GM12878 (cell line): Measurements from ENCODE around the gene BAAT. TPM values are rescaled to one million over a fixed set of nuclear protein-coding genes. Genes with fewer than 3 reads are reported as not detected.

Experiments used
- ATAC-seq: fragments of 200-7000 bp; cut with Tn5 transposase; 3 replicates; pipeline ENCODE4 v1.9.1; 2020; ENCODE audit warnings: mild to moderate bottlenecking, moderate library complexity
- BruUV-seq: library from RNA; stranded (reverse); fragments of 400-500 nt; replicated peaks from 2 replicates; lab custom pipeline; 2021; lab: Mats Ljungman, UMichigan
- CTCF ChIA-PET: fragments of 300-600 bp; sonication (Branson Sonifier 250); formaldehyde crosslinking; extraction: SDS; loops from one replicate; lab custom pipeline; 2021; ENCODE audit warnings: inconsistent platforms; lab: Yijun Ruan, JAX
- POLR2A ChIA-PET: fragments of 350-600 bp; formaldehyde crosslinking; extraction: SDS; loops from one replicate; lab custom pipeline; 2021; ENCODE audit warnings: inconsistent platforms; lab: Charles Lee
- RAD21 ChIA-PET: fragments of 300-600 bp; sonication (Branson Sonifier 250); formaldehyde crosslinking; loops from one replicate; lab custom pipeline; 2023; ENCODE audit warnings: antibody characterized with exemption; ENCODE audit not compliant: unreplicated experiment; lab: Charles Lee
- SMC1A ChIA-PET: fragments of 300-600 bp; sonication (Branson Sonifier 250); formaldehyde crosslinking; loops from one replicate; lab custom pipeline; 2023; ENCODE audit not compliant: unreplicated experiment, uncharacterized antibody; lab: Charles Lee
- DNase-seq: peaks from one replicate; pipeline ENCODE4 v3.0.0-alpha.2; 2011; ENCODE audit warnings: low read depth, low spot score
- FAIRE-seq: peaks from 3 replicates; lab custom pipeline; 2011; peaks lifted over from hg19 to GRCh38; lab: Jason Lieb, UNC
- H2AFZ ChIP-seq: 2 replicates; pipeline ENCODE4 v1.6.0; 2011; ENCODE audit warnings: low read depth, low read length, control low read depth; ENCODE audit not compliant: control insufficient read depth
- H3K27ac ChIP-seq: 2 replicates; pipeline ENCODE4 v1.5.1; 2011; ENCODE audit warnings: control low read depth; ENCODE audit not compliant: control insufficient read depth, insufficient read depth
- H3K27me3 ChIP-seq, 2 experiments: replicated peaks in 1 of 2; 2 replicates each; pipeline versions ENCODE4 v1.6.0 to v1.6.1; 2011; ENCODE audit warnings: low read length in 1 of 2; ENCODE audit not compliant: control insufficient read depth in 2 of 2, insufficient read depth in 2 of 2
- H3K36me3 ChIP-seq, 2 experiments: 2 replicates each; pipeline ENCODE4 v1.5.1; 2011; ENCODE audit warnings: low read length in 1 of 2; ENCODE audit not compliant: control insufficient read depth in 2 of 2, insufficient read depth in 2 of 2
- H3K4me1 ChIP-seq: 2 replicates; pipeline ENCODE4 v1.6.1; 2011; ENCODE audit warnings: mild to moderate bottlenecking, low read length, moderate library complexity, mixed read lengths; ENCODE audit not compliant: control insufficient read depth, insufficient read depth
- H3K4me2 ChIP-seq: 2 replicates; pipeline ENCODE4 v1.6.0; 2011; ENCODE audit warnings: control low read depth; ENCODE audit not compliant: control insufficient read depth, insufficient read depth
- H3K4me3 ChIP-seq: fragments of 200-600 bp; sonication (generic); 2 replicates; pipeline ENCODE4 v1.5.1; 2016
- H3K79me2 ChIP-seq: 2 replicates; pipeline ENCODE4 v1.6.0; 2011; ENCODE audit warnings: low read length; ENCODE audit not compliant: control insufficient read depth, insufficient read depth
- H3K9ac ChIP-seq: 2 replicates; pipeline ENCODE4 v1.8.0; 2011; ENCODE audit warnings: low read length, control low read depth, mixed read lengths; ENCODE audit not compliant: control insufficient read depth, insufficient read depth
- H3K9me3 ChIP-seq: replicated peaks from 3 replicates; pipeline ENCODE4 v1.5.1; 2011; ENCODE audit warnings: mild to moderate bottlenecking, low read length; ENCODE audit not compliant: control insufficient read depth, insufficient read depth
- H4K20me1 ChIP-seq: 2 replicates; pipeline ENCODE4 v1.6.0; 2011; ENCODE audit not compliant: control insufficient read depth, insufficient read depth
- IKZF1 ChIP-seq: fragments of 450-650 bp; conservative IDR thresholded peaks from 2 replicates; pipeline ENCODE4 v1.6.1; 2017; ENCODE audit warnings: antibody characterized with exemption, mild to moderate bottlenecking
- IRF4 ChIP-seq: IDR thresholded peaks from 2 replicates; pipeline ENCODE4 v1.6.1; 2011; ENCODE audit warnings: low read depth, low read length
- JUNB ChIP-seq: IDR thresholded peaks from 2 replicates; pipeline ENCODE4 v1.6.1; 2016; ENCODE audit warnings: antibody characterized with exemption, mild to moderate bottlenecking
- NR2C1 ChIP-seq: fragments of 450-650 bp; IDR thresholded peaks from 2 replicates; pipeline ENCODE4 v1.6.1; 2017; ENCODE audit warnings: antibody characterized with exemption, mild to moderate bottlenecking, moderate library complexity
- RAD51 ChIP-seq: fragments of 450-650 bp; IDR thresholded peaks from 2 replicates; pipeline ENCODE4 v1.6.1; 2016; ENCODE audit warnings: moderate library complexity, mild to moderate bottlenecking, inconsistent platforms
- SMARCA5 ChIP-seq: fragments of 450-650 bp; IDR thresholded peaks from 2 replicates; pipeline ENCODE4 v1.6.1; 2017; ENCODE audit warnings: mild to moderate bottlenecking
- SRF ChIP-seq, 2 experiments: IDR thresholded peaks; 2 replicates each; pipeline ENCODE4 v1.6.1; 2011; ENCODE audit warnings: low read depth in 2 of 2, low read length in 2 of 2, mild to moderate bottlenecking in 1 of 2, moderate library complexity in 1 of 2
- TCF7 ChIP-seq: IDR thresholded peaks from 2 replicates; pipeline ENCODE4 v1.6.1; 2014; ENCODE audit warnings: antibody characterized with exemption, borderline replicate concordance
- ZNF217 ChIP-seq: fragments of 450-650 bp; IDR thresholded peaks from 2 replicates; pipeline ENCODE4 v1.6.1; 2017; ENCODE audit warnings: antibody characterized with exemption, mild to moderate bottlenecking
- ZNF24 ChIP-seq: fragments of 450-650 bp; IDR thresholded peaks from 2 replicates; pipeline ENCODE4 v1.6.1; 2017; ENCODE audit warnings: antibody characterized with exemption, mild to moderate bottlenecking
- WGBS: methylation state at CpG from one replicate; pipeline ENCODE4 v1.1.6; 2016; ENCODE audit warnings: low lambda C conversion rate; ENCODE audit not compliant: insufficient replicate concordance, insufficient coverage; ENCODE audit errors: missing lambda C conversion rate; 5-methylcytosine and 5-hydroxymethylcytosine counted together
- in situ Hi-C: fragments of 300-500 bp; cut with MboI; formaldehyde crosslinking; loops from 9 replicates; pipeline ENCODE4 v1.14.3; 2018; ENCODE audit warnings: mixed read lengths
- intact Hi-C: fragments of 100-400 bp; cut with micrococcal nuclease; formaldehyde crosslinking; loops from one replicate; pipeline ENCODE4 v1.14.2; 2022; ENCODE audit not compliant: unreplicated experiment
- polyA plus RNA-seq, 11 experiments: library from polyadenylated mRNA; depleted of rRNA in 4 of 11; unstranded in 6 of 11; stranded (reverse) in 5 of 11; fragments of >200 nt; fragmentation: Nextera tagmentation in 4 of 11; fragmentation: Illumina TruSeq in 1 of 11; extraction: Ambion mirVana in 4 of 11; extraction: Trizol in 1 of 11; gene quantifications; 1 replicate in 1 of 11; 2 replicates in 10 of 11; pipeline versions ENCODE4 v1.2.1 to v1.2.3, GENCODE V29; 2011 to 2016; ENCODE audit warnings: inconsistent platforms in 2 of 11, missing spikeins in 2 of 11, low read depth in 1 of 11
- total RNA-seq, 4 experiments: library from RNA; depleted of rRNA in 3 of 4; stranded (reverse); fragments of >200 nt in 3 of 4; fragmentation: Illumina TruSeq in 1 of 4; extraction: Trizol in 1 of 4; gene quantifications; 2 replicates each; pipeline versions ENCODE4 v1.2.1 to v1.2.3, GENCODE V29; 2013 to 2021
- TF ChIP-seq, protein P1 (sequence below): fragments of 150-350 bp; IDR thresholded peaks from 2 replicates; pipeline ENCODE4 v1.6.1; 2014; ENCODE audit warnings: mild to moderate bottlenecking, low read depth, low read length
- TF ChIP-seq, protein P2 (sequence below): fragments of 450-650 bp; IDR thresholded peaks from 2 replicates; pipeline ENCODE4 v1.6.1; 2017; ENCODE audit warnings: mild to moderate bottlenecking, moderate library complexity

Gene BAAT
- total and polyA plus RNA-seq, 10 of the 15 experiments (the other 5 are each of a cell fraction or from before 2014, with no cell fraction given), result 0.02 to 0.26 (median 0.06) TPM; not detected in 2

DNA sequence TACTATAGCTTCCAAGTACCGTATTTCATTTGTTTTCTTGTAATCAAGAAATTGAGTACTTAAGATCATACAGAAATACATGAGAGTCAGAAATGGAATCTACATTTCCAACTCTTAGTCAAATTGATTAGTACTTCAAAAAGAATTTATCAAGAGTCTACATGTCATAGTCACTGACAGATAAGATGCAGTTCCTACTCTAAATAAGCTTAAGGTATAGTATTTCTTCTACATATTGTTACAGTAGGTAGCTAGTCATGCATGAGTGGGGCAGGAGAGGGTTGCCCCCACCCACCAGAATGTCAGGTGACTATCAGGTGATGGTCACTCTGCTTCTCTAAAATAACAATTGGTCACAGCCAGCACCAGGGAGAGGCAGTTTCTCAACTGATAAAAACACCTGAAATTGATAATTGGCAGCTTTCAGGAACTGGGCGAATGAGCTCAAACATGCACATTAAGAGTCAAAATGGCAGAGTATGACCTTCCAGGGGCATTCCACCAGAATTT, 2.9 kb downstream of the BAAT start:
- Histone ChIP-seq H3K4me2 (no peak overlapping the region), H3K79me2 (no peaks in the 10 kb centered on the region), H3K4me3 (no peak overlapping the region), H2AFZ (no peak overlapping the region), H4K20me1 (no peaks in the 10 kb centered on the region), H3K4me1 (no peaks in the 10 kb centered on the region), H3K27ac (no peak overlapping the region), H3K27me3 (no peaks in the 10 kb centered on the region), H3K9me3 (no peaks in the 10 kb centered on the region), H3K9ac (no peak overlapping the region), H3K36me3 (no peaks in the 10 kb centered on the region)
- TF ChIP-seq SRF (IDR thresholded peaks at IDR 0.05; ENCODE audit: low read depth in 2 of 2, low read length in 2 of 2) (no peak), RAD51 (peak; percentile 40; the same call in 1 of the 2 replicates), JUNB (no peak), ZNF24 (no peak)
- POLR2A ChIA-PET, result no interaction called here
- DNase-seq, result no peak
- intact Hi-C loops, result no loop called here
- FAIRE-seq, result no peak
- RAD21 ChIA-PET, result no interaction called here
- CTCF ChIA-PET, result interaction anchor here (1.0 to 1.9 kb wide), 2 partner anchors 11 to 71 kb away, joined by 3 to 6 read pairs; no protein-coding TSS in a partner anchor
- ATAC-seq, result no peak; the same call in 2 of the 3 replicates
- WGBS, result 84% methylated on average over 2 of the region's 2 CpGs
- no TSS peak for BruUV-seq
- SMC1A ChIA-PET, result interaction anchor here (1.2 to 2.1 kb wide), 3 partner anchors 9 to 57 kb away, joined by 3 to 6 read pairs (median 4); no protein-coding TSS in a partner anchor
- in situ Hi-C loops, result no loop called here

DNA sequence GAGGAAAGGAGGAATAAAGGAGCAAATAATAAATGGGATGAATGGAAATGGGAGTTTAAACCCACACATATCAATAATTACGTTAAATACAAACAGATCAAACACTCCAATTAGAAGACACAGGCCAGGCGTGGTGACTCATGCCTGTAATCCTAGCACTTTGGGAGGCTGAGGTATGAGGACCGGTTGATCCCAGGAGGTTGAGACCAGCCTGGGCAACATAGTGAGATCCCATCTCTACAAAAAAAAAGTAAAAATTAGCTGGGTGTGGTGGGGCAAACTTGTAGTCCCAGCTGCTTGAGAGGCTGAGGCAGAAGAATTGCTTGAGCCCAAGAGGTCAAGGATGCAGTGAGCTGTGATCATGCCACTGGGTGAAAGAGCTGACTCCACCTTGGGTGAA, 3.7 kb downstream of the BAAT start:
- no peak overlapping the region for H3K27ac ChIP-seq
- H3K27me3 ChIP-seq, result no peaks in the 10 kb centered on the region
- intact Hi-C loops (no loop called here), in situ Hi-C loops (no loop called here)
- no peaks in the 10 kb centered on the region for H3K4me1 ChIP-seq
- no TSS peak for BruUV-seq
- 84% methylated on average over 3 of the region's 3 CpGs for WGBS
- H3K36me3 ChIP-seq, result no peaks in the 10 kb centered on the region
- H3K9ac ChIP-seq, result no peak overlapping the region
- no peak for DNase-seq
- ChIA-PET RAD21 (no interaction called here), SMC1A (interaction anchor here (1.4 to 2.1 kb wide), 2 partner anchors 8 to 15 kb away, joined by 4 to 6 read pairs; no protein-coding TSS in a partner anchor), POLR2A (no interaction called here), CTCF (interaction anchor here (0.6 kb wide), 1 partner anchor 45 kb away, joined by 3 read pairs; no protein-coding TSS in a partner anchor)
- FAIRE-seq, result no peak
- ATAC-seq, result no peak
- no peaks in the 10 kb centered on the region for H3K79me2 ChIP-seq
- no peak overlapping the region for H2AFZ ChIP-seq
- no peak overlapping the region for H3K4me3 ChIP-seq
- H4K20me1 ChIP-seq, result no peaks in the 10 kb centered on the region
- H3K4me2 ChIP-seq, result no peak overlapping the region
- H3K9me3 ChIP-seq, result no peaks in the 10 kb centered on the region
- no peak for TF ChIP-seq TCF7
- no peak for TF ChIP-seq SMARCA5
- TF ChIP-seq IRF4, result no peak
- no peak for TF ChIP-seq NR2C1
- TF ChIP-seq, protein P1, sequence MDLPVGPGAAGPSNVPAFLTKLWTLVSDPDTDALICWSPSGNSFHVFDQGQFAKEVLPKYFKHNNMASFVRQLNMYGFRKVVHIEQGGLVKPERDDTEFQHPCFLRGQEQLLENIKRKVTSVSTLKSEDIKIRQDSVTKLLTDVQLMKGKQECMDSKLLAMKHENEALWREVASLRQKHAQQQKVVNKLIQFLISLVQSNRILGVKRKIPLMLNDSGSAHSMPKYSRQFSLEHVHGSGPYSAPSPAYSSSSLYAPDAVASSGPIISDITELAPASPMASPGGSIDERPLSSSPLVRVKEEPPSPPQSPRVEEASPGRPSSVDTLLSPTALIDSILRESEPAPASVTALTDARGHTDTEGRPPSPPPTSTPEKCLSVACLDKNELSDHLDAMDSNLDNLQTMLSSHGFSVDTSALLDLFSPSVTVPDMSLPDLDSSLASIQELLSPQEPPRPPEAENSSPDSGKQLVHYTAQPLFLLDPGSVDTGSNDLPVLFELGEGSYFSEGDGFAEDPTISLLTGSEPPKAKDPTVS, result no peak
- TF ChIP-seq, protein P2, sequence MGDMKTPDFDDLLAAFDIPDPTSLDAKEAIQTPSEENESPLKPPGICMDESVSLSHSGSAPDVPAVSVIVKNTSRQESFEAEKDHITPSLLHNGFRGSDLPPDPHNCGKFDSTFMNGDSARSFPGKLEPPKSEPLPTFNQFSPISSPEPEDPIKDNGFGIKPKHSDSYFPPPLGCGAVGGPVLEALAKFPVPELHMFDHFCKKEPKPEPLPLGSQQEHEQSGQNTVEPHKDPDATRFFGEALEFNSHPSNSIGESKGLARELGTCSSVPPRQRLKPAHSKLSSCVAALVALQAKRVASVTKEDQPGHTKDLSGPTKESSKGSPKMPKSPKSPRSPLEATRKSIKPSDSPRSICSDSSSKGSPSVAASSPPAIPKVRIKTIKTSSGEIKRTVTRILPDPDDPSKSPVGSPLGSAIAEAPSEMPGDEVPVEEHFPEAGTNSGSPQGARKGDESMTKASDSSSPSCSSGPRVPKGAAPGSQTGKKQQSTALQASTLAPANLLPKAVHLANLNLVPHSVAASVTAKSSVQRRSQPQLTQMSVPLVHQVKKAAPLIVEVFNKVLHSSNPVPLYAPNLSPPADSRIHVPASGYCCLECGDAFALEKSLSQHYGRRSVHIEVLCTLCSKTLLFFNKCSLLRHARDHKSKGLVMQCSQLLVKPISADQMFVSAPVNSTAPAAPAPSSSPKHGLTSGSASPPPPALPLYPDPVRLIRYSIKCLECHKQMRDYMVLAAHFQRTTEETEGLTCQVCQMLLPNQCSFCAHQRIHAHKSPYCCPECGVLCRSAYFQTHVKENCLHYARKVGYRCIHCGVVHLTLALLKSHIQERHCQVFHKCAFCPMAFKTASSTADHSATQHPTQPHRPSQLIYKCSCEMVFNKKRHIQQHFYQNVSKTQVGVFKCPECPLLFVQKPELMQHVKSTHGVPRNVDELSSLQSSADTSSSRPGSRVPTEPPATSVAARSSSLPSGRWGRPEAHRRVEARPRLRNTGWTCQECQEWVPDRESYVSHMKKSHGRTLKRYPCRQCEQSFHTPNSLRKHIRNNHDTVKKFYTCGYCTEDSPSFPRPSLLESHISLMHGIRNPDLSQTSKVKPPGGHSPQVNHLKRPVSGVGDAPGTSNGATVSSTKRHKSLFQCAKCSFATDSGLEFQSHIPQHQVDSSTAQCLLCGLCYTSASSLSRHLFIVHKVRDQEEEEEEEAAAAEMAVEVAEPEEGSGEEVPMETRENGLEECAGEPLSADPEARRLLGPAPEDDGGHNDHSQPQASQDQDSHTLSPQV, result no peak
- no peak for TF ChIP-seq ZNF217
- TF ChIP-seq IKZF1, result no peak
